Epithelial cell of proximal tubule (primary cell): ENCODE results near the gene PER2. TPM values are rescaled to one million over a fixed set of nuclear protein-coding genes. Genes with fewer than 3 reads are reported as not detected.

Experiments used
- DNase-seq: peaks from one replicate; pipeline ENCODE4 v3.0.0-alpha.2; 2011; ENCODE audit warnings: low read depth
- H3K4me3 ChIP-seq: 2 replicates; pipeline ENCODE4 v1.5.1; 2011; ENCODE audit warnings: low read depth, mild to moderate bottlenecking, low read length
- CTCF ChIP-seq: conservative IDR thresholded peaks from 2 replicates; pipeline ENCODE4 v1.5.1; 2012; ENCODE audit warnings: low read depth, mild to moderate bottlenecking, low read length
- total RNA-seq: library from RNA; depleted of rRNA; stranded (reverse); fragments of >200 nt; gene quantifications from 2 replicates; pipeline ENCODE4 v1.2.3, GENCODE V29; 2015

Gene PER2
- total RNA-seq, 1 donor from 2014 or later: 0.86 TPM

GRCh38 chr2:238286095-238286494 is 2.3 kb downstream of the PER2 start:
- DNase-seq: no peak
- no peak for TF ChIP-seq CTCF
- peak overlapping the region; percentile 29 for H3K4me3 ChIP-seq

- no peak for TF ChIP-seq CTCF
- peak; percentile 90 for DNase-seq
- no peak overlapping the region for H3K4me3 ChIP-seq
These were observed 2.7 kb downstream of the PER2 start for GRCh38 chr2:238285653-238286082.

- TF ChIP-seq CTCF: no peak
- H3K4me3 ChIP-seq: no peak overlapping the region
- no peak for DNase-seq
These were observed 3.5 kb downstream of the PER2 start for GRCh38 chr2:238284802-238285515.

GRCh38 chr2:238282861-238283738 is 5.3 kb downstream of the PER2 start:
- no peak for DNase-seq
- H3K4me3 ChIP-seq: no peak overlapping the region
- TF ChIP-seq CTCF: no peak

- TF ChIP-seq CTCF: no peak
- no peak for DNase-seq
- no peak overlapping the region for H3K4me3 ChIP-seq
These were observed 6.5 kb downstream of the PER2 start for GRCh38 chr2:238281826-238282480.

- H3K4me3 ChIP-seq: no peak overlapping the region
- no peak for TF ChIP-seq CTCF
- DNase-seq: no peak
These were observed 8.2 kb downstream of the PER2 start for GRCh38 chr2:238280083-238280825.
